ENCODE data around the gene KIF3B. TPM values are rescaled to one million over a fixed set of nuclear protein-coding genes. Genes with fewer than 3 reads are reported as not detected.

Gene KIF3B
- total RNA-seq, 1 experiment from 2014 or later, result 49.0 TPM

GRCh38 chr20:32326504-32326845, 49.0 kb downstream of the KIF3B start:
- H3K4me3 ChIP-seq (ENCODE audit: low read depth, low read length), result no peak overlapping the region
- H3K36me3 Mint-ChIP-seq (ENCODE audit: insufficient read depth, unreplicated experiment), result peaks cover 37% of the 10 kb centered on the region
- peak overlapping the region; percentile 78 for H3K27ac Mint-ChIP-seq (ENCODE audit: unreplicated experiment)
- no TSS peak for BruUV-seq (replicated peaks)
- POLR2A ChIA-PET, result interaction anchor here (0.6 kb wide), 3 partner anchors 37 to 142 kb away, joined by 4 to 6 read pairs (median 4); no protein-coding TSS in a partner anchor
- peaks cover 21% of the 10 kb centered on the region for H3K4me1 Mint-ChIP-seq (ENCODE audit: low read depth, unreplicated experiment)
- peaks cover 7% of the 10 kb centered on the region for H3K36me3 ChIP-seq (ENCODE audit: control insufficient read depth, insufficient read depth, low read length)
- no peaks in the 10 kb centered on the region for H3K27me3 Mint-ChIP-seq (ENCODE audit: insufficient read depth, unreplicated experiment)
- no peaks in the 10 kb centered on the region for H3K9me3 Mint-ChIP-seq (ENCODE audit: unreplicated experiment)
- intact Hi-C loops (cut with micrococcal nuclease; ENCODE audit: unreplicated experiment), result loop anchor here (1.0 to 5.0 kb wide), 4 partner anchors 32 to 119 kb away; partner anchors contain the start of genes ASXL1, PLAGL2 and POFUT1
- no peaks in the 10 kb centered on the region for H3K27me3 ChIP-seq (replicated peaks; ENCODE audit: control insufficient read depth, insufficient read depth, low read length)
- H3K9me3 ChIP-seq, result no peaks in the 10 kb centered on the region
- CTCF ChIA-PET, result interaction anchor here (0.8 to 1.6 kb wide), 3 partner anchors 18 to 94 kb away, joined by 3 to 7 read pairs (median 3); no protein-coding TSS in a partner anchor
- peak overlapping the region; percentile 41 for H3K4me3 Mint-ChIP-seq (ENCODE audit: unreplicated experiment)
- no peak for TF ChIP-seq CTCF (IDR thresholded peaks at IDR 0.05; ENCODE audit: insufficient read depth in 1 of 2, low read depth in 1 of 2, low read length in 1 of 2, severe bottlenecking in 1 of 2, unreplicated experiment in 1 of 2)
- peak; percentile 69 to 71 for DNase-seq
- H3K4me1 ChIP-seq, result peaks cover 45% of the 10 kb centered on the region

- peaks cover 21% of the 10 kb centered on the region for H3K4me1 Mint-ChIP-seq (ENCODE audit: low read depth, unreplicated experiment)
- CTCF ChIA-PET, result interaction anchor here (0.8 to 1.6 kb wide), 3 partner anchors 18 to 94 kb away, joined by 3 to 7 read pairs (median 3); no protein-coding TSS in a partner anchor
Observed at GRCh38 chr20:32327087-32327681, 49.7 kb downstream of the KIF3B start.

More at GRCh38 chr20:32327087-32327681, 49.7 kb downstream of the KIF3B start:
- Mint-ChIP-seq H3K27me3 (ENCODE audit: insufficient read depth, unreplicated experiment) (no peaks in the 10 kb centered on the region), H3K36me3 (ENCODE audit: insufficient read depth, unreplicated experiment) (peaks cover 44% of the 10 kb centered on the region), H3K4me3 (ENCODE audit: unreplicated experiment) (peak overlapping the region; percentile 41), H3K9me3 (ENCODE audit: unreplicated experiment) (no peaks in the 10 kb centered on the region), H3K27ac (ENCODE audit: unreplicated experiment) (peak overlapping the region; percentile 78)
- BruUV-seq (replicated peaks), result no TSS peak
- H3K27me3 ChIP-seq (replicated peaks; ENCODE audit: control insufficient read depth, insufficient read depth, low read length), result no peaks in the 10 kb centered on the region
- no peak overlapping the region for H3K4me3 ChIP-seq (ENCODE audit: low read depth, low read length)
- intact Hi-C loops (cut with micrococcal nuclease; ENCODE audit: unreplicated experiment), result loop anchor here (1.0 to 5.0 kb wide), 2 partner anchors 99 to 120 kb away; partner anchors contain the start of genes PLAGL2 and POFUT1
- H3K9me3 ChIP-seq, result no peaks in the 10 kb centered on the region
- TF ChIP-seq CTCF (IDR thresholded peaks at IDR 0.05; ENCODE audit: insufficient read depth in 1 of 2, low read depth in 1 of 2, low read length in 1 of 2, severe bottlenecking in 1 of 2, unreplicated experiment in 1 of 2), result no peak
- DNase-seq, result peak; percentile 59 to 62
- H3K36me3 ChIP-seq (ENCODE audit: control insufficient read depth, insufficient read depth, low read length), result peaks cover 9% of the 10 kb centered on the region
- POLR2A ChIA-PET, result interaction anchor here (0.6 to 0.7 kb wide), 2 partner anchors 31 to 142 kb away, joined by 3 to 6 read pairs; partner anchors contain the start of gene ASXL1
- H3K4me1 ChIP-seq, result peaks cover 45% of the 10 kb centered on the region
